K562 (cell line): Measurements from ENCODE around the gene SOX21. TPM values are rescaled to one million over a fixed set of nuclear protein-coding genes. Genes with fewer than 3 reads are reported as not detected.

Experiments
- CBFA2T3 ChIP-seq: fragments of 450-650 bp; IDR thresholded peaks from 2 replicates; pipeline ENCODE4 v1.6.1; 2017
- HMG20B ChIP-seq: fragments of 250-450 bp; sonication (Bioruptor Pico); IDR thresholded peaks from 2 replicates; pipeline ENCODE4 v1.5.0; 2021; ENCODE audit warnings: mild to moderate bottlenecking
- JUND ChIP-seq, 2 experiments: IDR thresholded peaks; 2 replicates in 1 of 2; 3 replicates in 1 of 2; pipeline ENCODE4 v1.6.1; 2011; ENCODE audit warnings: borderline replicate concordance in 2 of 2, low read depth in 2 of 2, low read length in 2 of 2, improper control_type of control experiment in 1 of 2, missing biosample characterization in 1 of 2, missing genetic modification characterization in 1 of 2, missing genetic modification reagents in 1 of 2
- ZNF311 ChIP-seq: fragments of 250-450 bp; sonication (Bioruptor Pico); IDR thresholded peaks from 2 replicates; pipeline ENCODE4 v1.4.0; 2020; ENCODE audit warnings: mild to moderate bottlenecking, moderate library complexity
- polyA plus RNA-seq, 8 experiments: library from polyadenylated mRNA; depleted of rRNA in 4 of 8; stranded (reverse) in 5 of 8; unstranded in 3 of 8; fragments of >200 nt; fragmentation: Nextera tagmentation in 2 of 8; fragmentation: Illumina TruSeq in 1 of 8; extraction: Ambion mirVana in 2 of 8; extraction: Trizol in 1 of 8; gene quantifications; 2 replicates each; pipeline versions ENCODE4 v1.2.1 to v1.2.3, GENCODE V29; 2011 to 2014; ENCODE audit warnings: inconsistent platforms in 1 of 8, missing spikeins in 1 of 8
- total RNA-seq, 7 experiments: library from RNA; depleted of rRNA in 6 of 7; stranded (reverse); fragments of >200 nt in 6 of 7; fragmentation: Illumina TruSeq in 2 of 7; extraction: Trizol in 2 of 7; gene quantifications; 2 replicates each; pipeline versions ENCODE4 v1.2.1 to v1.2.3, GENCODE V29; 2011 to 2021; ENCODE audit warnings: low replicate concordance in 1 of 7
- TF ChIP-seq, protein P1 (sequence below): fragments of 450-650 bp; IDR thresholded peaks from 2 replicates; pipeline ENCODE4 v1.6.1; 2016; ENCODE audit warnings: low read depth
- TF ChIP-seq, protein P2 (sequence below): fragments of 250-450 bp; sonication (Bioruptor Pico); IDR thresholded peaks from 2 replicates; pipeline ENCODE4 v1.5.0; 2022; ENCODE audit warnings: mild to moderate bottlenecking

The SOX21 gene
- total and polyA plus RNA-seq, 9 of the 15 experiments (the other 6 are each of a cell fraction or from before 2014, with no cell fraction given), result 0.07 TPM; not detected in 8

GRCh38 chr13:94678845-94679244, 33.5 kb downstream of the SOX21 start (continued):
- TF ChIP-seq, protein P1, sequence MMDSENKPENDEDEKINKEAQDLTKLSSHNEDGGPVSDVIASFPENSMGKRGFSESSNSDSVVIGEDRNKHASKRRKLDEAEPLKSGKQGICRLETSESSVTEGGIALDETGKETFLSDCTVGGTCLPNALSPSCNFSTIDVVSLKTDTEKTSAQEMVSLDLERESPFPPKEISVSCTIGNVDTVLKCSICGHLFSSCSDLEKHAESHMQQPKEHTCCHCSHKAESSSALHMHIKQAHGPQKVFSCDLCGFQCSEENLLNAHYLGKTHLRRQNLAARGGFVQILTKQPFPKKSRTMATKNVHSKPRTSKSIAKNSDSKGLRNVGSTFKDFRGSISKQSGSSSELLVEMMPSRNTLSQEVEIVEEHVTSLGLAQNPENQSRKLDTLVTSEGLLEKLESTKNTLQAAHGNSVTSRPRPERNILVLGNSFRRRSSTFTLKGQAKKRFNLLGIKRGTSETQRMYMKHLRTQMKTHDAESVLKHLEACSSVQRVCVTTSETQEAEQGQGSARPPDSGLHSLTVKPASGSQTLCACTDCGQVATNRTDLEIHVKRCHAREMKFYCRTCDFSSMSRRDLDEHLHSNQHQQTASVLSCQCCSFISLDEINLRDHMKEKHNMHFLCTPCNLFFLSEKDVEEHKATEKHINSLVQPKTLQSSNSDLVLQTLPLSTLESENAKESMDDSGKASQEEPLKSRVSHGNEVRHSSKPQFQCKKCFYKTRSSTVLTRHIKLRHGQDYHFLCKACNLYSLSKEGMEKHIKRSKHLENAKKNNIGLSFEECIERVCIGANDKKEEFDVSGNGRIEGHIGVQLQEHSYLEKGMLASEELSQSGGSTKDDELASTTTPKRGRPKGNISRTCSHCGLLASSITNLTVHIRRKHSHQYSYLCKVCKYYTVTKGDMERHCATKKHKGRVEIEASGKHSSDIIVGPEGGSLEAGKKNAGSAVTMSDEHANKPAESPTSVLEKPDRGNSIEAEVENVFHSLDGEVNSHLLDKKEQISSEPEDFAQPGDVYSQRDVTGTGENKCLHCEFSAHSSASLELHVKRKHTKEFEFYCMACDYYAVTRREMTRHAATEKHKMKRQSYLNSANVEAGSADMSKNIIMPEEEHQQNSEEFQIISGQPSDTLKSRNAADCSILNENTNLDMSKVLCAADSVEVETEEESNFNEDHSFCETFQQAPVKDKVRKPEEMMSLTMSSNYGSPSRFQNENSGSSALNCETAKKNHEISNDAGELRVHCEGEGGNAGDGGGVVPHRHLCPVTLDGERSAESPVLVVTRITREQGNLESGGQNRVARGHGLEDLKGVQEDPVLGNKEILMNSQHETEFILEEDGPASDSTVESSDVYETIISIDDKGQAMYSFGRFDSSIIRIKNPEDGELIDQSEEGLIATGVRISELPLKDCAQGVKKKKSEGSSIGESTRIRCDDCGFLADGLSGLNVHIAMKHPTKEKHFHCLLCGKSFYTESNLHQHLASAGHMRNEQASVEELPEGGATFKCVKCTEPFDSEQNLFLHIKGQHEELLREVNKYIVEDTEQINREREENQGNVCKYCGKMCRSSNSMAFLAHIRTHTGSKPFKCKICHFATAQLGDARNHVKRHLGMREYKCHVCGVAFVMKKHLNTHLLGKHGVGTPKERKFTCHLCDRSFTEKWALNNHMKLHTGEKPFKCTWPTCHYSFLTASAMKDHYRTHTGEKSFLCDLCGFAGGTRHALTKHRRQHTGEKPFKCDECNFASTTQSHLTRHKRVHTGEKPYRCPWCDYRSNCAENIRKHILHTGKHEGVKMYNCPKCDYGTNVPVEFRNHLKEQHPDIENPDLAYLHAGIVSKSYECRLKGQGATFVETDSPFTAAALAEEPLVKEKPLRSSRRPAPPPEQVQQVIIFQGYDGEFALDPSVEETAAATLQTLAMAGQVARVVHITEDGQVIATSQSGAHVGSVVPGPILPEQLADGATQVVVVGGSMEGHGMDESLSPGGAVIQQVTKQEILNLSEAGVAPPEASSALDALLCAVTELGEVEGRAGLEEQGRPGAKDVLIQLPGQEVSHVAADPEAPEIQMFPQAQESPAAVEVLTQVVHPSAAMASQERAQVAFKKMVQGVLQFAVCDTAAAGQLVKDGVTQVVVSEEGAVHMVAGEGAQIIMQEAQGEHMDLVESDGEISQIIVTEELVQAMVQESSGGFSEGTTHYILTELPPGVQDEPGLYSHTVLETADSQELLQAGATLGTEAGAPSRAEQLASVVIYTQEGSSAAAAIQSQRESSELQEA, result no peak
- TF ChIP-seq JUND (IDR thresholded peaks at IDR 0.05; ENCODE audit: borderline replicate concordance, low read depth, low read length) (no peak), JUND (tag; IDR thresholded peaks at IDR 0.05; ENCODE audit: borderline replicate concordance, low read depth, low read length) (no peak), CBFA2T3 (no peak), ZNF311 (CRISPR knock-in tag) (no peak), HMG20B (CRISPR knock-in tag) (no peak)
- TF ChIP-seq, protein P2, sequence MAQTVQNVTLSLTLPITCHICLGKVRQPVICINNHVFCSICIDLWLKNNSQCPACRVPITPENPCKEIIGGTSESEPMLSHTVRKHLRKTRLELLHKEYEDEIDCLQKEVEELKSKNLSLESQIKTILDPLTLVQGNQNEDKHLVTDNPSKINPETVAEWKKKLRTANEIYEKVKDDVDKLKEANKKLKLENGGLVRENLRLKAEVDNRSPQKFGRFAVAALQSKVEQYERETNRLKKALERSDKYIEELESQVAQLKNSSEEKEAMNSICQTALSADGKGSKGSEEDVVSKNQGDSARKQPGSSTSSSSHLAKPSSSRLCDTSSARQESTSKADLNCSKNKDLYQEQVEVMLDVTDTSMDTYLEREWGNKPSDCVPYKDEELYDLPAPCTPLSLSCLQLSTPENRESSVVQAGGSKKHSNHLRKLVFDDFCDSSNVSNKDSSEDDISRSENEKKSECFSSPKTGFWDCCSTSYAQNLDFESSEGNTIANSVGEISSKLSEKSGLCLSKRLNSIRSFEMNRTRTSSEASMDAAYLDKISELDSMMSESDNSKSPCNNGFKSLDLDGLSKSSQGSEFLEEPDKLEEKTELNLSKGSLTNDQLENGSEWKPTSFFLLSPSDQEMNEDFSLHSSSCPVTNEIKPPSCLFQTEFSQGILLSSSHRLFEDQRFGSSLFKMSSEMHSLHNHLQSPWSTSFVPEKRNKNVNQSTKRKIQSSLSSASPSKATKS (CRISPR knock-in tag), result no peak
